Heart left ventricle (tissue), 13 donors: ENCODE measurements around the gene CPA4.
"Not testable (repeated sequence)": the region's sequence is repeated elsewhere in the genome, so short reads cannot be mapped to it uniquely, and the experiment has no call there.

Experiments
- POLR2A ChIP-seq, 2 donors: fragments of 450-650 bp; IDR thresholded peaks; one replicate each; pipeline ENCODE4 v1.6.1; 2017; ENCODE audit warnings: antibody characterized with exemption in 2 of 2, mild to moderate bottlenecking in 2 of 2, moderate library complexity in 2 of 2
- TF ChIP-seq, protein P1 (sequence below), 12 donors: fragments of 200-600 bp; sonication (generic) in 4 of 12; IDR thresholded peaks; one replicate each; pipeline versions ENCODE4 v1.5.0 to v1.8.0; 2018 to 2022; ENCODE audit warnings: antibody characterized with exemption in 12 of 12, mild to moderate bottlenecking in 5 of 12
- donor health status: ischemic (EF 13 %, LVEDD 7.1; RV severe dilation, severe dysfunction).
- donor health status: DM: no; HTN: yes; CAD: no.
- donor health status: DM: no; HTN: no; CAD: no.
- donor health status: ischemic (EF 25% LVEDD 6.9; RV normal size, moderate dysfunction).
- donor health status: ischemic (EF 25% LVEDD 5.7; RV mildly dilated, moderate dysfunction).
- donor health status: ischemic (EF 35%, LVEDD 5.7; RV mildly dilated, moderate dysfunction).
- donor health status: nonischemic (EF 11% LVEDD 7.7; RV severe dilation, severe dysfunction).
- donor health status: DM: yes; HTN: yes; CAD: no.
- donor health status: PGD.
- donor health status: ischemic (EF 29% LVEDD 5.4; RV normal size, mild dysfunction).
- donor health status: nonischemic (EF 23%, LVEDD 6.1; RV moderate dilation, normal function).

DNA sequence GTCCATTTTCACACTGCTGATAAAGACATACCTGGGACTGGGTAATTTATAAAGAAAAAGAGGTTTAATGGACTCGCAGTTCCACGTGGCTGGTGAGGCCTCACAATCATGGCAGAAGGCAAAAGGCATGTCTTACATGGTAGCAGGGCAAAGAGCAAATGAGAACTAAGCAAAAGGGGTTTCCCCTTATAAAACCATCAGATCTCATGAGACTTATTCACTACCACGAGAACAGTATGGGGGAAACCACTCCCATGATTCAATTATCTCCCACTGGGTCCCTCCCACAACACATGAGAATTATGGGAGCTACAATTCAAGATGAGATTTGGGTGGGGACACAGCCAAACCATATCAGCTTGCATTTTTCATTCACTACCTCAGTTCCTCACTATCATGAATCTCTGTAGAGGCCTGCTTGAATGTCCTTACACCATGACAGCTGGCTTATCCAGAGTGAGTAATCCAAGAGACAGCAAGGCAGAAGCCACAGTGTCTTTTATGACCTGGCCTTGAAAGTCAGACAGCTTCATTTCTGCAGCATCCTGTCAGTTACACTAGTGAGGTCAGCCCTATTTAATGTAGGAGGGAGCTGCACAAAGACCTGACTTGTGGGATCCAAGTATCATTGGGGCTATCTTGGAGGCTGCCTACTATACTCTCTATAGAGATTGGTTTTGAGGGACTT lies 28.7 kb downstream of the CPA4 start:
- TF ChIP-seq, protein P1, sequence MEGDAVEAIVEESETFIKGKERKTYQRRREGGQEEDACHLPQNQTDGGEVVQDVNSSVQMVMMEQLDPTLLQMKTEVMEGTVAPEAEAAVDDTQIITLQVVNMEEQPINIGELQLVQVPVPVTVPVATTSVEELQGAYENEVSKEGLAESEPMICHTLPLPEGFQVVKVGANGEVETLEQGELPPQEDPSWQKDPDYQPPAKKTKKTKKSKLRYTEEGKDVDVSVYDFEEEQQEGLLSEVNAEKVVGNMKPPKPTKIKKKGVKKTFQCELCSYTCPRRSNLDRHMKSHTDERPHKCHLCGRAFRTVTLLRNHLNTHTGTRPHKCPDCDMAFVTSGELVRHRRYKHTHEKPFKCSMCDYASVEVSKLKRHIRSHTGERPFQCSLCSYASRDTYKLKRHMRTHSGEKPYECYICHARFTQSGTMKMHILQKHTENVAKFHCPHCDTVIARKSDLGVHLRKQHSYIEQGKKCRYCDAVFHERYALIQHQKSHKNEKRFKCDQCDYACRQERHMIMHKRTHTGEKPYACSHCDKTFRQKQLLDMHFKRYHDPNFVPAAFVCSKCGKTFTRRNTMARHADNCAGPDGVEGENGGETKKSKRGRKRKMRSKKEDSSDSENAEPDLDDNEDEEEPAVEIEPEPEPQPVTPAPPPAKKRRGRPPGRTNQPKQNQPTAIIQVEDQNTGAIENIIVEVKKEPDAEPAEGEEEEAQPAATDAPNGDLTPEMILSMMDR (IDR thresholded peaks at IDR 0.05), result not testable (repeated sequence)
- TF ChIP-seq POLR2A (IDR thresholded peaks at IDR 0.05), result not testable (repeated sequence)
